K562 (cell line): ENCODE measurements around the gene ROBO1. TPM values are rescaled to one million over a fixed set of nuclear protein-coding genes. Genes with fewer than 3 reads are reported as not detected.

ENCODE experiments used
- ARID2 ChIP-seq: fragments of 450-650 bp; IDR thresholded peaks from 2 replicates; pipeline ENCODE4 v1.6.1; 2017; ENCODE audit warnings: antibody characterized with exemption, mild to moderate bottlenecking
- E2F5 ChIP-seq: sonication (generic); formaldehyde crosslinking; IDR thresholded peaks from 2 replicates; pipeline ENCODE4 v1.8.0; 2022; ENCODE audit warnings: mild to moderate bottlenecking, missing genetic modification reagents
- HDAC3 ChIP-seq: fragments of 450-650 bp; IDR thresholded peaks from 2 replicates; pipeline ENCODE4 v1.6.1; 2018; ENCODE audit warnings: borderline replicate concordance, mild to moderate bottlenecking, moderate library complexity; ENCODE audit not compliant: partially characterized antibody
- HES1 ChIP-seq: fragments of 450-650 bp; IDR thresholded peaks from 2 replicates; pipeline ENCODE4 v1.6.1; 2016; ENCODE audit warnings: low read depth, mild to moderate bottlenecking, moderate library complexity
- MGA ChIP-seq: fragments of 450-650 bp; IDR thresholded peaks from 2 replicates; pipeline ENCODE4 v1.6.1; 2016; ENCODE audit warnings: mild to moderate bottlenecking, moderate library complexity
- RBM25 ChIP-seq: fragments of 200-400 bp; formaldehyde crosslinking; IDR thresholded peaks from 2 replicates; pipeline ENCODE4 v1.6.1; 2018; ENCODE audit warnings: low read length, low read depth, moderate library complexity; ENCODE audit not compliant: severe bottlenecking
- RFX5 ChIP-seq: IDR thresholded peaks from 2 replicates; pipeline ENCODE4 v1.6.1; 2011; ENCODE audit warnings: low read depth, mild to moderate bottlenecking, improper control_type of control experiment, low read length
- ZBED1 ChIP-seq: IDR thresholded peaks from 2 replicates; pipeline ENCODE4 v1.6.1; 2014
- polyA plus RNA-seq, 8 experiments: library from polyadenylated mRNA; depleted of rRNA in 4 of 8; stranded (reverse) in 5 of 8; unstranded in 3 of 8; fragments of >200 nt; fragmentation: Nextera tagmentation in 2 of 8; fragmentation: Illumina TruSeq in 1 of 8; extraction: Ambion mirVana in 2 of 8; extraction: Trizol in 1 of 8; gene quantifications; 2 replicates each; pipeline versions ENCODE4 v1.2.1 to v1.2.3, GENCODE V29; 2011 to 2014; ENCODE audit warnings: inconsistent platforms in 1 of 8, missing spikeins in 1 of 8
- total RNA-seq, 7 experiments: library from RNA; depleted of rRNA in 6 of 7; stranded (reverse); fragments of >200 nt in 6 of 7; fragmentation: Illumina TruSeq in 2 of 7; extraction: Trizol in 2 of 7; gene quantifications; 2 replicates each; pipeline versions ENCODE4 v1.2.1 to v1.2.3, GENCODE V29; 2011 to 2021; ENCODE audit warnings: low replicate concordance in 1 of 7

The ROBO1 gene
- total and polyA plus RNA-seq, 9 of the 15 experiments (the other 6 are each of a cell fraction or from before 2014, with no cell fraction given) = 0.01 to 0.53 (median 0.17) TPM; not detected in 5

- TF ChIP-seq MGA (no peak), RFX5 (no peak), RBM25 (no peak), ZBED1 (no peak), HES1 (no peak), ARID2 (no peak), E2F5 (no peak), HDAC3 (no peak)
Measured at GRCh38 chr3:78867409-78868372, 900.1 kb downstream of the ROBO1 start (continued).
